ENCODE results near the gene VWA5B1. TPM values are rescaled to one million over a fixed set of nuclear protein-coding genes. Genes with fewer than 3 reads are reported as not detected.

VWA5B1 gene
- total RNA-seq, 3 donors from 2014 or later, result 0.29 TPM; not detected in 2

GRCh38 chr1:20298626-20299025, 8.0 kb downstream of the VWA5B1 start:
- H3K9me3 ChIP-seq, result no peaks in the 10 kb centered on the region
- no peak overlapping the region for H3K4me3 ChIP-seq
- no peak for TF ChIP-seq CTCF (IDR thresholded peaks at IDR 0.05)
- no peak for TF ChIP-seq POLR2A (IDR thresholded peaks at IDR 0.05)
- TF ChIP-seq POLR2AphosphoS5 (IDR thresholded peaks at IDR 0.05), result no peak
- peaks cover 0 to 4% of the 10 kb centered on the region in 2 donors for H3K27me3 ChIP-seq
- H3K4me1 ChIP-seq, result no peaks in the 10 kb centered on the region
- H3K36me3 ChIP-seq, result no peaks in the 10 kb centered on the region
- DNase-seq (ENCODE audit: low spot score in 2 of 2), result no peak
- no peak overlapping the region for H3K27ac ChIP-seq
- intact Hi-C loops (cut with DNase I; ENCODE audit: low total_unique reads), result no loop called here

- intact Hi-C loops (cut with DNase I; ENCODE audit: low total_unique reads), result no loop called here
- Histone ChIP-seq H3K9me3 (no peaks in the 10 kb centered on the region), H3K36me3 (no peaks in the 10 kb centered on the region), H3K4me3 (no peak overlapping the region), H3K27me3 (no peaks in the 10 kb centered on the region), H3K27ac (no peak overlapping the region), H3K4me1 (no peaks in the 10 kb centered on the region)
- TF ChIP-seq CTCF (IDR thresholded peaks at IDR 0.05), result no peak
- TF ChIP-seq POLR2AphosphoS5 (IDR thresholded peaks at IDR 0.05), result no peak
- no peak for TF ChIP-seq POLR2A (IDR thresholded peaks at IDR 0.05)
- DNase-seq (ENCODE audit: low spot score in 2 of 2), result no peak
These were observed 10.9 kb downstream of the VWA5B1 start for GRCh38 chr1:20301463-20302107.

- no peaks in the 10 kb centered on the region for H3K36me3 ChIP-seq
- no peak overlapping the region for H3K27ac ChIP-seq
- H3K9me3 ChIP-seq, result no peaks in the 10 kb centered on the region
- H3K4me3 ChIP-seq, result no peak overlapping the region
- intact Hi-C loops (cut with DNase I; ENCODE audit: low total_unique reads), result no loop called here
- TF ChIP-seq POLR2AphosphoS5 (IDR thresholded peaks at IDR 0.05) (no peak), CTCF (IDR thresholded peaks at IDR 0.05) (no peak), POLR2A (IDR thresholded peaks at IDR 0.05) (no peak)
- H3K4me1 ChIP-seq, result no peaks in the 10 kb centered on the region
- H3K27me3 ChIP-seq, result no peaks in the 10 kb centered on the region
- DNase-seq (ENCODE audit: low spot score in 2 of 2), result no peak
These were observed 11.4 kb downstream of the VWA5B1 start for GRCh38 chr1:20302108-20302471.

- Histone ChIP-seq H3K4me1 (no peaks in the 10 kb centered on the region), H3K27ac (no peak overlapping the region), H3K27me3 (no peaks in the 10 kb centered on the region), H3K4me3 (no peak overlapping the region), H3K9me3 (no peaks in the 10 kb centered on the region), H3K36me3 (no peaks in the 10 kb centered on the region)
- intact Hi-C loops (cut with DNase I; ENCODE audit: low total_unique reads), result no loop called here
- TF ChIP-seq CTCF (IDR thresholded peaks at IDR 0.05), result no peak
- no peak for DNase-seq (ENCODE audit: low spot score in 2 of 2)
These were observed 16.4 kb downstream of the VWA5B1 start for GRCh38 chr1:20307026-20307425.

- intact Hi-C loops (cut with DNase I; ENCODE audit: low total_unique reads), result no loop called here
- Histone ChIP-seq H3K9me3 (no peaks in the 10 kb centered on the region), H3K27me3 (no peaks in the 10 kb centered on the region)
These were observed 17.9 kb downstream of the VWA5B1 start for GRCh38 chr1:20308569-20308968.

More at GRCh38 chr1:20308569-20308968, 17.9 kb downstream of the VWA5B1 start:
- no peak overlapping the region for H3K27ac ChIP-seq
- H3K4me3 ChIP-seq, result no peak overlapping the region
- DNase-seq (ENCODE audit: low spot score in 2 of 2), result no peak
- no peaks in the 10 kb centered on the region for H3K4me1 ChIP-seq
- H3K36me3 ChIP-seq, result no peaks in the 10 kb centered on the region
- TF ChIP-seq CTCF (IDR thresholded peaks at IDR 0.05) (no peak), POLR2A (IDR thresholded peaks at IDR 0.05) (no peak), POLR2AphosphoS5 (IDR thresholded peaks at IDR 0.05) (no peak)

Data from breast epithelium (tissue), 4 donors.